HG03378 (cell line): ENCODE results near the gene CRK.
"Not testable (repeated sequence)": the region's sequence is repeated elsewhere in the genome, so short reads cannot be mapped to it uniquely, and the experiment has no call there.

Experiments
- ATAC-seq: cut with Tn5 transposase; IDR thresholded peaks from one replicate; pipeline ENCODE4 v1.9.1; 2021; ENCODE audit warnings: mild to moderate bottlenecking, moderate library complexity; ENCODE audit not compliant: unreplicated experiment

The CRK gene

GRCh38 chr17:1467898-1468492, 12.0 kb upstream of the CRK start:
- no peak for ATAC-seq

DNA sequence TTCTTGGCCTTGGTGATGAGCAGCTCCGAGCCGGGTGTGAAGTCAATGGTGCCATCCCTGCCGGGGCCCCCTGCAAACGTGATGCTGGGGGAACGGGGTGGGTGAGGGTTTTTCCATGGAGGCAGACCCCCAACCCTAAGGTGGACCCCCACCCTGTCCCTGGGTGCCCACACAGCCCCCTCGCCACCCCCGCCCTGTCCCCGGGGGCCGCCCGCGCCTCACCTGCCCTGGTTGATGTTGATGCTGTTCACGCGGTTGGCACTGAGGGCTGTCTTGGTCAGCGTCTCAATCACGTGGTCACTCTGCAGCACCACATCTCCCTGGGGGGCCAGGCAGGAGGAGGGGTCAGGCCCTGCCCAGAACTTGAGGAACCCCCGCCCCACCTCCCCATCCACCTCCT, 11.2 kb upstream of the CRK start:
- no peak for ATAC-seq

GRCh38 chr17:1464186-1464585, 8.2 kb upstream of the CRK start:
- no peak for ATAC-seq

DNA sequence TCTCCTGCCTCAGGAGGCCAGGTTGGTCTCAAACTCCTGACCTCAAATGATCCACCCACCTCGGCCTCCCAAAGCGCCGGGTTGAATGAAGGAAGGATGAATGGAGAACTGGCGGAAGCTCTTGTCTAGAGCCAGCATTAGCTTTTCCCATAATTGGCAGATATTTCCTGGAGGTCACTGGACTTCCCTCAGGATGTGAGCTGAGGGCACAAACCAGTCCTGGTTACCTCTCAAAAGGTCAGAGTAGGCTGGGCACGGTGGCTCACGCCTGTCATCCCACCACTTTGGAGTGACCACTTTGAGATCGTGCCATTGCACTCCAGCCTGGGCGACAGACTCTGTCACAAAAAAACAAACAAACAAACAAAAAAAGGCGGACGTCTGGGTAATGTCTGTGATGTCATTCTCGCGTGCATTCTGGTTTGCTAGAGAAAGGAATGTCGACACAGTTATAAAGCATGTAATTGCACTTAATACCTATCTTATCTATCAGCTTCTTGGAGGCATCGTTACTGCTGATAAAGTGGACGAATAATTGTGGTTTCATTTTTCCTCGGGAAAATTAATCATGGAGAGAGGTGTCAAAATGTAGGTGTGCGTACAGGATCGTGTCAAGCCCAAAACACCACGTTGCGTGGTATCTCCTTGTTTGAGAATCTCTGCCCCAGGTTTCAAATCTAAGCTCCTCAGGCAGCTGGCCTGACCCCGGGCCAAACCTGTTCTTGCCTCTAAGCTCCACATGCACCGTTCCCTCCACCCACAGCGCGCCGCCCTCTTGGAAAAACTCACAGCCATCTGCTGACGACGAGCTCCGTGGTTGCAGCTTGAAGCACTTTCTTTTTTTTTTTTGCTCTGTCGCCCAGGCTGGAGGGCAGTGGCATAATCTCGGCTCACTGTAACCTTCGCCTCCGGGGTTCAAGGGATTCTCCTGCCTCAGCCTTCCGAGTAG, 6.4 kb upstream of the CRK start:
- no peak for ATAC-seq

DNA sequence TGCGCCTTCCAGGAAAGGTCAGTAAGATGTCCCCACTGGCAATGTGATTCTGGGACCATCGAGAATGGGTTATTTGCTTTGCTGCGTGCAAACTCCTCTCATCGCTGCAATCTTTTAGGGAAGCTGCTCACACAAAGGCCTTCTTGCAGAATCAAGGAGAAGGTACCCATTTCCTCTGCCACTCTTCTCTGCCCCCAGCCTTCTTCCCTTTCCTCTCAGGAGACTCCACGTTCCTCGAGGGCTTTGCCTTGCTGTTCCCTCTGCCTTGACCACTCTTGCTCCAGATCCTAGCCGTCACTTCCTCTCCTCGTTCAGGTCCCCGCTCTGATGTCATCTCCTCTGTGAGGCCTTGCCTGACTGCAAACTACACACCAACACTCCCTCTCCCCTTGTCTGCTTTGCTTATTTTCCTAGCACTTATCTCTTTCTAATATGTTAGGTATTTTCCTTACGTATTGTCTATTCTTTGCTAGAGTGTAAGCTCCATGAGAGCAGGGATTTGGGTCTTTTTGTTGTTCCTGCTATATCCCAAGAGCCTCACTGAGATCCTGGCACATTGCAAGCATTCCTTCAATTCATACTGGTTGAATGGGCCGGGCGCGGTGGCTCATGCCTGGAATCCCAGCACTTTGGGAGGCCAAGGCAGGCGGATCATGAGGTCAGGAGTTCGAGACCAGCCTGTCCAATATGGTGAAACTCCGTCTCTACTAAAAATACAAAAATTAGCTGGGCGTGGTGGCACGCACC, 5.3 kb upstream of the CRK start:
- no peak for ATAC-seq

- ATAC-seq: no peak
These were observed 4.2 kb upstream of the CRK start for GRCh38 chr17:1460233-1460632.

DNA sequence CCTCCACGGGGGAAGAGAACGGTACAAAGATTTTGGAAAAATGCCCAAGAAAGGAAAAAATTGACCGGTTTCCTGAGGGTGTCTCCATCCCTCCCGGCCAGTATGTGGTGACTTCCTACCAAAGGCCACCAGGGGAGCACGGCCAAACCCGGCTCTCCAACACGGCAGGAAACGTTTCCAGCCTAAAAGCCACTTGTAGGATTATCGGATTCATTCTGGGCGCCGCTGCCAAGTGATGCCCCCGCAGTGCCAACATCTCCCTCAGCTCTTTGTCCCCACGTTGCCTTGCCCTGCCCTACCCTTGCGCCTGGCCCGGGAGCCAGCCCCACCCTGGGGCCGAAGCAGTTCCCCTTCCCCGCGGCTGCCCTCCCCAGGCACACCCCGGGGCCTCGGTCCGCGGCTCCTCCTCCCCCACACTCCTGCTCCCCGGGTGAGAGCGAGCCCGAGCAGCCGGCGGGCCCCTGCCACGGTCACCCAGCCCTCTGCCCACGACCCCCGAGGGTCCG, 688 bp downstream of the CRK start:
- peak; percentile 41 for ATAC-seq

DNA sequence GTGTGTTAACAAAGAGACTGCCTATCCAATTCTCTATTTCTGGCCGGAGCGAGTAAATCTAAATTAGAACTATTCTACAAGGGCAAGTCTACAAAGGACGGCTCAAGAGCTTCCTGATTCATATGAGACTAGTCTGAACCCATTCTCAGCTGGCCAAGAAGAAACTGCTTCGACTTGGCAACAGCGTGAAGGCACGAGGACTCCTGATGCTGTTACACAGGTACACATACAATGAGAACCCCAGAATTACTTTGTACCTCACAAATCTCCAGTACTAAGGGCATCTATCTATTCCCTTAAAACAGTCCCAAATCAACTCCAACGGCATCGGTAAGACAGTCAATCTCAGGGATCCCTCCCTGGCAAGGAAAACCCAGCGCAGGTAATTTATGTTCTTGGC, 1.5 kb downstream of the CRK start:
- ATAC-seq: no peak

- ATAC-seq: not testable (repeated sequence)
These were observed 2.3 kb downstream of the CRK start for GRCh38 chr17:1453694-1454093.

DNA sequence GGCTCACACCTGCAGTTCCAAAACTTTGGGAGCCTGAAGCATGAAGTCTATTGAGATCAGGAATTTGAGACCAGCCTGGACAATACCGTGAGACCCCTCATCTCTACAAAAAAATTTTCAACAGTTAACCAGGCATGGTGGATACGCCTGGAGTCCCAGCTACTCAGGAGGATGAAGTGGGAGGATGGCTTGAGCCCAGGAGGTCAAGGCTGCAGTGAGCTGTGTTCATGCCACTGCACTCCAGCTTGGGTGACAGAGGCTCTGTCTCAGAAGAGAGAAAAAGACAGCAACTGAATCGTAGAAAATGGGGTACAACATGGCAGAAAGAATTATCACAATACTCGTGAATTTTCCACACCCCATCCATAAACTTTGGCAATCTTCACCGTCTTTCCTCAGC, 3.2 kb downstream of the CRK start:
- ATAC-seq: no peak

DNA sequence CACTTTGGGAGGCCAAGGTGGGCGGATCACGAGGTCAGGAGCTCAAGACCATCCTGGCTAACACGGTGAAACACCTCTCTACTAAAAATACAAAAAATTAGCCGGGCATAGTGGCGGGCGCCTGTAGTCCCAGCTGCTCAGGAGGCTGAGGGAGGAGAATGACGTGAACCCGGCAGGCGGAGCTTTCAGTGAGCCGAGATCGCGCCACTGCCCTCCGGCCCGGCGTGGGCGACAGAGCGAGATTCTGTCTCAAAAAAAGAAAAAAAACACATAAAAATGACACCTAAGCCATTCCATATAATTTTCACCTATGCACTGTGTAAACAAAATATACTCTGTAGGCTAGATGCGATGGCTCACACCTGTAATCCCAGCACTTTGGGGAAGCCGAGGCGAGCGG, 5.8 kb downstream of the CRK start:
- ATAC-seq: not testable (repeated sequence)

- no peak for ATAC-seq
These were observed 6.5 kb downstream of the CRK start for GRCh38 chr17:1449412-1449967.

- no peak for ATAC-seq
These were observed 9.0 kb downstream of the CRK start for GRCh38 chr17:1447052-1447451.

- no peak for ATAC-seq
These were observed 9.8 kb downstream of the CRK start for GRCh38 chr17:1446201-1446600.

- not testable (repeated sequence) for ATAC-seq
These were observed 10.3 kb downstream of the CRK start for GRCh38 chr17:1445695-1446094.

DNA sequence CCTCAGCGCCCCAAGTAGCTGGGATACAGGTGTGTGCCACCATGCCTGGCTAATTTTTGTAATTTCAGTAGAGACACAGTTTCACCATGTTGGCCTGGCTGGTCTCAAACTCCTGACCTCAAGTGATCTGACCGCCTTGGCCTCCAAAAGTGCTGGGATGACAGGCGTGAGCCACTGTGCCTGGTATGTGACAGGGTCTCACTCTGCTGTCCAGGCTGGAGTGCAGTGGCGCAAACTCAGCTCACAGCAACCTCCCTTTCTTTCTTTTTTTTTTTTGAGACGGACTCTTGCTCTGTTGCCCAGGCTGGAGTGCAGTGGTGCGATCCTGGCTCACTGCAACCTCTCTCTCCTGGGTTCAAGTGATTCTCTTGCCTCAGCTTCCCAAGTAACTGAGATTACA, 13.3 kb downstream of the CRK start:
- not testable (repeated sequence) for ATAC-seq

DNA sequence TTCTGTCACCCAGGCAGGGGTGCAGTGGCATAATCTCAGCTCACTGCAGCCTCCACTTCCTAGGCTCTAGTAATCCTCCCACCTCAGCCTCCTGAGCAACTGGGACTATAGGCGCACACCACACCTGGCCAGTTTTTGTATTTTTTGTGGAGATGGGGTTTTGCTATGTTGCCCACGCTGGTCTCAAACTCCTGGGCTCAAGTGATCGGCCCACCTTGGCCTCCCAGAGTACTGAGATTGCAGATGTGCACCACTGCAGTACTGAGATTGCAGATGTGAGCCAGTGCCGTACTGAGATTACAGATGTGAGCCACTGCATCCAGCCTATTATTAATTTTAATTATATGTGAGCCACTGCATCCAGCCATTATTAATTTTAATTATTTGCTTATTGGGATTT, 13.8 kb downstream of the CRK start:
- ATAC-seq: no peak

DNA sequence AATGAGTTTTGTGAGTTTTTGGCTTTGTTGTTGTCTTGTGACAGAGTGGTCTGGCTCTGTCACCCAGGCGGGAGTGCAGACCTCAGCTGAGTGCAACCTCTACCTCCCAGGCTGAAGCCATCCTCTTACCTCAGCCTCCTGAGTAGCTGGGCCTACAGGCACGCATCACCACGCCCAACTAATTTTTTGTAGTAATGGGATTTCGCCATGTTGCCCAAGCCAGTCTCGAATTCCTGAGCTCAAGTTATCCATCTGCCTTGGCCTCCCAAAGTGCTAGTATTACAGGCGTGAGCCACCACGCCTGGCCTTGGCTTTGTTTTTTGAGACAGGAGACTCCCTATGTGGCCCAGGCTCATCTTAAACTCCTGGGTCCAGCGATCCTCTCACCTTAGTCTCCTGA, 15.1 kb downstream of the CRK start:
- no peak for ATAC-seq

DNA sequence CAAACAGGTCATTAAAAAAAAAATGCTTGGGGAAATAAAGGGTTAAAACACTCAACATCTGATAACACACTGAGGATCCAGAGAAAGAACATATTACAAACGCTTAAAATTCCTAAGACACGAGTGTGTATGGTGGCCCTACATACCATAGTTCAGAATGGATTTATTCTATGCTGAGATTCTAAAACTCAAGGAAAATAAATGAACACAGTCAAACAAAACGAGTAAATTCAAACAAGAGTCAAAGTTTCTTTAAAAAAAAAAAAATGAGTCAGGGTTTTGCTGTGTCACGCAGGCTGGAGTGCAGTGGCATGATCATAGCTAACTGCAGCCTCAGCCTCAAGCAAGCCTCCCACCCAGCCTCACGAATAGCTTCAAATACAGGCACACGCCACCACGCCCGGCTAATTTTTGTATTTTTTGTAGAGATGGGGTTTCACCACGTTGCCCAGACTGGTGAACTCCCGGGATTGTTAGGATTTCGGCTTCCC, 17.4 kb downstream of the CRK start:
- no peak for ATAC-seq

- no peak for ATAC-seq
These were observed 20.7 kb downstream of the CRK start for GRCh38 chr17:1435326-1435725.

DNA sequence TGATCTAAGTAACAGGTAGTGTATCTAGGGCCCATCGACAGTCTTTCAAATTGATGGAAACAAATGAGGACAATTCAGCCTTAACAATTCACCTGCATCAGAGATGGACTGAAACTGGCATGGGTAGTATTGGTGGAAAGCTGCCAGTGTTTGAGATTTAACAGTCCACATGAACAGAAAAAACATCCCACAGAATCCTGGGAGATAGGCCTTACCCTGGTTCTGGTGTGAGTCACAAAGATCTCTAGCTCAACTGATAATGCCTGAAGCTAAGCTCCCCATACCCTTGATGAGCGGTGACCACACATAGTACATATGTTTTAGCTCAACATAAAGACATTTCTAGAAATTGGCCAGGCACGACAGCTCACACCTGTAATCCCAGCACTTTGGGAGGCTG, 21.9 kb downstream of the CRK start:
- no peak for ATAC-seq
